Hepatocyte (in vitro differentiated cells): Measurements from ENCODE around the gene GOLPH3. TPM values are rescaled to one million over a fixed set of nuclear protein-coding genes. Genes with fewer than 3 reads are reported as not detected.

ENCODE experiments used
- DNase-seq: peaks from one replicate; pipeline ENCODE4 v3.0.0-alpha.2; 2016; ENCODE audit warnings: low spot score
- H2AFZ ChIP-seq: fragments of 200-600 bp; sonication (generic); 2 replicates; pipeline ENCODE4 v1.6.0; 2016; ENCODE audit warnings: antibody characterized with exemption, mild to moderate bottlenecking
- H3K27ac ChIP-seq: fragments of 200-600 bp; sonication (generic); 2 replicates; pipeline ENCODE4 v1.5.1; 2016; ENCODE audit warnings: mild to moderate bottlenecking
- H3K27me3 ChIP-seq: fragments of 200-600 bp; sonication (generic); 2 replicates; pipeline ENCODE4 v1.6.1; 2016
- H3K36me3 ChIP-seq: fragments of 200-600 bp; sonication (generic); replicated peaks from 2 replicates; pipeline ENCODE4 v1.5.1; 2016; ENCODE audit warnings: low read depth; ENCODE audit not compliant: insufficient read depth
- H3K4me1 ChIP-seq: fragments of 200-600 bp; sonication (generic); 2 replicates; pipeline ENCODE4 v1.5.1; 2016; ENCODE audit warnings: mild to moderate bottlenecking, moderate library complexity; ENCODE audit not compliant: insufficient read depth
- H3K4me2 ChIP-seq: fragments of 200-600 bp; sonication (generic); 2 replicates; pipeline ENCODE4 v1.6.0; 2016
- H3K4me3 ChIP-seq: fragments of 200-600 bp; sonication (generic); 2 replicates; pipeline ENCODE4 v1.5.1; 2016; ENCODE audit warnings: mild to moderate bottlenecking
- H3K79me2 ChIP-seq: fragments of 200-600 bp; sonication (generic); 2 replicates; pipeline ENCODE4 v1.6.0; 2017; ENCODE audit warnings: mild to moderate bottlenecking
- H3K9me2 ChIP-seq: fragments of 200-600 bp; sonication (generic); replicated peaks from 2 replicates; pipeline ENCODE4 v1.6.0; 2017; ENCODE audit warnings: mild to moderate bottlenecking; ENCODE audit not compliant: insufficient read depth
- H3K9me3 ChIP-seq: fragments of 200-600 bp; sonication (generic); 2 replicates; pipeline ENCODE4 v1.5.1; 2016; ENCODE audit warnings: low read depth, mild to moderate bottlenecking
- H4K20me1 ChIP-seq: fragments of 200-600 bp; sonication (generic); 2 replicates; pipeline ENCODE4 v1.6.0; 2016; ENCODE audit warnings: mild to moderate bottlenecking; ENCODE audit not compliant: insufficient read depth, poor library complexity, severe bottlenecking
- CTCF ChIP-seq: fragments of 200-600 bp; sonication (generic); IDR thresholded peaks from 2 replicates; pipeline ENCODE4 v1.5.1; 2016; ENCODE audit warnings: antibody characterized with exemption, mild to moderate bottlenecking; ENCODE audit not compliant: poor library complexity
- EZH2 ChIP-seq: fragments of 200-600 bp; sonication (generic); IDR thresholded peaks from 2 replicates; pipeline ENCODE4 v1.6.1; 2016; ENCODE audit warnings: antibody characterized with exemption, mild to moderate bottlenecking, borderline replicate concordance
- EZH2phosphoT487 ChIP-seq: fragments of 200-600 bp; sonication (generic); IDR thresholded peaks from one replicate; pipeline ENCODE4 v1.6.1; 2018; ENCODE audit warnings: antibody characterized with exemption, mild to moderate bottlenecking, low read depth, moderate library complexity; ENCODE audit not compliant: unreplicated experiment, severe bottlenecking
- WGBS: methylation state at CpG from one replicate; pipeline ENCODE4 v1.1.6; 2016; ENCODE audit warnings: low lambda C conversion rate; ENCODE audit errors: missing lambda C conversion rate; 5-methylcytosine and 5-hydroxymethylcytosine counted together
- polyA plus RNA-seq: library from polyadenylated mRNA; unstranded; fragments of >200 nt; fragmentation: Nextera tagmentation; extraction: Ambion mirVana; gene quantifications from 2 replicates; pipeline ENCODE4 v1.2.1, GENCODE V29; 2016
- total RNA-seq: library from RNA; depleted of rRNA; stranded (reverse); fragments of >200 nt; gene quantifications from 2 replicates; pipeline ENCODE4 v1.2.3, GENCODE V29; 2014

Gene GOLPH3
- total and polyA plus RNA-seq, 2 experiments from 2014 or later, result 115 to 145 TPM

DNA sequence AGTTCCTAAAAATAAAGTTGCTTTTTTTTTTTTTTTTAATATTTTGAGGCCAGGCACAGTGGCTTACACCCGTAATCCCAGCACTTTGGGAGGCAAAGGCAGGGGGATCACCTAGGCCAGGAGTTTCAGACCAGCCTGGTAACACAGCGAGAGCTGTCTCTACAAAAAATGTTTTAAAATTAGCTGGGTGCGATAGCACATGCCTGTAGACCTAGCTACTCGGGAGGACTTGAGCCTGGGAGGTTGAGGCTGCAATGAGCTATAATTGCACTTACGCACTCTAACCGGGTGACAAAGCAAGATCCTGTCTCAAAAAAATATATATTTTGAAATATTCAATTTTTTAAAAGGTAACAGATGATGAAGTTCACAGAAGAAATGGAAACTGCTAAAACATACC lies 22.9 kb downstream of the GOLPH3 start:
- H3K27me3 ChIP-seq, result no peaks in the 10 kb centered on the region
- TF ChIP-seq EZH2, result no peak
- TF ChIP-seq EZH2phosphoT487, result no peak
- no peak for TF ChIP-seq CTCF
- H3K4me2 ChIP-seq, result no peak overlapping the region
- peaks cover 97% of the 10 kb centered on the region for H4K20me1 ChIP-seq
- 93% methylated on average over 6 of the region's 6 CpGs for WGBS
- no peak for DNase-seq
- H3K79me2 ChIP-seq, result peaks cover 100% of the 10 kb centered on the region
- no peak overlapping the region for H3K27ac ChIP-seq
- H3K9me2 ChIP-seq, result no peaks in the 10 kb centered on the region
- no peaks in the 10 kb centered on the region for H3K9me3 ChIP-seq
- H3K36me3 ChIP-seq, result no peaks in the 10 kb centered on the region
- H2AFZ ChIP-seq, result no peak overlapping the region
- no peak overlapping the region for H3K4me3 ChIP-seq
- H3K4me1 ChIP-seq, result peaks cover 16% of the 10 kb centered on the region

DNA sequence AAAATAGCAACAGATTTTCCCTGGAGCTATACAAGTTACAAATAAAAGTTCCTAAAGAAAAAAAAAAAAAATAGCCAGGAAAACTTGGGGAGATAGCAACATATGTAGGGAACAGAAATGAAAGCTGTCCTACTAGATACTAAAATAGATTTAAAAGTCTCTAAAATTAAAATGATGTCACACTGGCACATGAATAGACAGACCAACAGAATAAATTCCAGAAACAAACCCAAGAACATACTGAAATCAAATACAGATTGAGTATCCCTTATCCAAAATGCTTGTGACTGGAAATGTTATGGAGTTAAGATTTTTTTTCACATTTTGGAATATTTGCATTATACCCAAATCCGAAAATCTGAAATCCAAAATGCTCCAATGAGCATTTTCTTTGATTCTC lies 23.8 kb downstream of the GOLPH3 start:
- no peaks in the 10 kb centered on the region for H3K9me2 ChIP-seq
- no peak overlapping the region for H2AFZ ChIP-seq
- H3K27ac ChIP-seq, result no peak overlapping the region
- TF ChIP-seq EZH2phosphoT487, result no peak
- no peak for TF ChIP-seq CTCF
- TF ChIP-seq EZH2, result no peak
- no peak overlapping the region for H3K4me2 ChIP-seq
- H3K79me2 ChIP-seq, result peaks cover 100% of the 10 kb centered on the region
- H4K20me1 ChIP-seq, result peaks cover 98% of the 10 kb centered on the region
- no peaks in the 10 kb centered on the region for H3K27me3 ChIP-seq
- no peaks in the 10 kb centered on the region for H3K9me3 ChIP-seq
- H3K4me3 ChIP-seq, result no peak overlapping the region
- no peaks in the 10 kb centered on the region for H3K36me3 ChIP-seq
- peaks cover 23% of the 10 kb centered on the region for H3K4me1 ChIP-seq
- 95% methylated on average over 1 of the region's 1 CpG for WGBS
- DNase-seq, result no peak

DNA sequence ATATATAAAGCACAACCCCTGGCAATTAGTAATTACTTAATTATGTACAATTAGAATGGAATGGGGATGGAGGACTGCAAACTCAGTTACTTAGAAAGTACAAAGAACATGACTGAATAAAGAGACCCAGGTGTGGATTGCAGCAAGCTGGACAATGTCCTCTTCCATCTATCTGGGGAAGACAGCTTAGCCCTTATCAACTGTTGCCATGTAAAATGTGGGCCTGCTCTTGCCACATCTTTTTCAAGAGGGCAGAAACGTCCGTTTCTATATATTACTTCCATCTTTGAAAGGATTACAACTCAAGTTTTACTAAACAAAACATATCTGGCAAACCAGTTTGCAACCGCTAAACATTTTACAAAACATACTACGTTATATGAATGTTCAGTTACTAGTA lies 26.2 kb downstream of the GOLPH3 start:
- TF ChIP-seq EZH2 (no peak), EZH2phosphoT487 (no peak), CTCF (no peak)
- Histone ChIP-seq H3K9me3 (no peaks in the 10 kb centered on the region), H3K27ac (no peak overlapping the region), H3K4me1 (peaks cover 26% of the 10 kb centered on the region), H3K4me3 (no peak overlapping the region), H3K4me2 (no peak overlapping the region), H4K20me1 (peaks cover 96% of the 10 kb centered on the region), H3K36me3 (no peaks in the 10 kb centered on the region), H3K27me3 (no peaks in the 10 kb centered on the region), H2AFZ (no peak overlapping the region), H3K79me2 (peaks cover 97% of the 10 kb centered on the region), H3K9me2 (no peaks in the 10 kb centered on the region)
- 71% methylated on average over 4 of the region's 4 CpGs for WGBS
- no peak for DNase-seq

GRCh38 chr5:32147236-32147635 lies 26.9 kb downstream of the GOLPH3 start:
- Histone ChIP-seq H3K9me2 (no peaks in the 10 kb centered on the region), H4K20me1 (peaks cover 89% of the 10 kb centered on the region), H3K36me3 (no peaks in the 10 kb centered on the region), H3K79me2 (peaks cover 90% of the 10 kb centered on the region), H3K9me3 (no peaks in the 10 kb centered on the region), H3K27ac (no peak overlapping the region), H3K4me1 (peaks cover 26% of the 10 kb centered on the region), H3K27me3 (no peaks in the 10 kb centered on the region), H3K4me2 (no peak overlapping the region), H3K4me3 (no peak overlapping the region), H2AFZ (no peak overlapping the region)
- no peak for TF ChIP-seq EZH2
- no peak for TF ChIP-seq EZH2phosphoT487
- no peak for TF ChIP-seq CTCF
- WGBS, result 70% methylated on average over 3 of the region's 3 CpGs
- DNase-seq, result no peak
